IMR-90 (cell line): ENCODE measurements around the gene PPDPF. TPM values are rescaled to one million over a fixed set of nuclear protein-coding genes. Genes with fewer than 3 reads are reported as not detected.

Experiments used
- ATAC-seq: fragments of 200-7000 bp; cut with Tn5 transposase; 2 replicates; pipeline ENCODE4 v1.9.1; 2020; ENCODE audit warnings: low read depth, mild to moderate bottlenecking, moderate library complexity
- BruUV-seq: library from RNA; stranded (reverse); fragments of 400-500 nt; replicated peaks from 2 replicates; lab custom pipeline; 2021; lab: Mats Ljungman, UMichigan
- CTCF ChIA-PET: fragments of 300-600 bp; formaldehyde crosslinking; extraction: SDS; loops from one replicate; lab custom pipeline; 2021; ENCODE audit warnings: antibody characterized with exemption; lab: Yijun Ruan, JAX
- POLR2A ChIA-PET: fragments of 300-600 bp; sonication (Branson Sonifier 250); formaldehyde crosslinking; loops from one replicate; lab custom pipeline; 2022; ENCODE audit warnings: antibody characterized with exemption; ENCODE audit not compliant: unreplicated experiment; lab: Charles Lee
- DNase-seq: peaks from one replicate; pipeline ENCODE4 v3.0.0; 2013
- H2AFZ ChIP-seq: replicated peaks from 2 replicates; pipeline ENCODE3; 2013; ENCODE audit warnings: low read length, mild to moderate bottlenecking; ENCODE audit not compliant: poor library complexity
- H2AK5ac ChIP-seq: 2 replicates; pipeline ENCODE4 v1.6.1; 2013; ENCODE audit warnings: low read depth, low read length, inconsistent platforms
- H2AK9ac ChIP-seq: replicated peaks from 2 replicates; pipeline ENCODE3; 2013; ENCODE audit warnings: mild to moderate bottlenecking, low read depth, low read length, moderate library complexity; ENCODE audit not compliant: poor library complexity
- H2BK120ac ChIP-seq: 2 replicates; pipeline ENCODE4 v1.6.1; 2013; ENCODE audit warnings: low read depth, low read length, inconsistent platforms
- H2BK15ac ChIP-seq: 3 replicates; pipeline ENCODE4 v1.6.1; 2013; ENCODE audit warnings: low read depth, low read length, inconsistent platforms
- H2BK20ac ChIP-seq: 2 replicates; pipeline ENCODE4 v1.6.1; 2013; ENCODE audit warnings: low read depth, mild to moderate bottlenecking, inconsistent platforms, low read length, moderate library complexity
- H2BK5ac ChIP-seq: 2 replicates; pipeline ENCODE4 v1.6.1; 2013; ENCODE audit warnings: mild to moderate bottlenecking, low read depth, low read length, inconsistent platforms; ENCODE audit not compliant: poor library complexity, severe bottlenecking
- H3K14ac ChIP-seq: replicated peaks from 2 replicates; pipeline ENCODE4 v1.6.1; 2013; ENCODE audit warnings: low read depth, low read length, inconsistent platforms
- H3K18ac ChIP-seq: 2 replicates; pipeline ENCODE4 v1.6.1; 2013; ENCODE audit warnings: low read depth, low read length, control low read depth
- H3K23ac ChIP-seq: 2 replicates; pipeline ENCODE4 v1.6.1; 2013; ENCODE audit warnings: low read depth, low read length, inconsistent platforms
- H3K27ac ChIP-seq: 2 replicates; pipeline ENCODE4 v1.5.1; 2013; ENCODE audit warnings: mild to moderate bottlenecking, control low read depth, low read length; ENCODE audit not compliant: insufficient read depth
- H3K27me3 ChIP-seq: 2 replicates; pipeline ENCODE4 v1.6.1; 2013; ENCODE audit warnings: low read length; ENCODE audit not compliant: control insufficient read depth, insufficient read depth
- H3K36me3 ChIP-seq: 2 replicates; pipeline ENCODE4 v1.6.1; 2013; ENCODE audit warnings: low read length, mixed read lengths; ENCODE audit not compliant: control insufficient read depth, insufficient read depth
- H3K4ac ChIP-seq: 2 replicates; pipeline ENCODE4 v1.6.1; 2013; ENCODE audit warnings: low read depth, low read length, inconsistent platforms
- H3K4me1 ChIP-seq: 2 replicates; pipeline ENCODE4 v1.6.1; 2013; ENCODE audit warnings: low read length, mixed read lengths; ENCODE audit not compliant: control insufficient read depth, insufficient read depth
- H3K4me2 ChIP-seq: 2 replicates; pipeline ENCODE4 v1.6.1; 2013; ENCODE audit warnings: low read depth, mild to moderate bottlenecking, control low read depth, low read length, moderate library complexity
- H3K4me3 ChIP-seq: 2 replicates; pipeline ENCODE4 v1.5.1; 2013; ENCODE audit warnings: low read depth, mild to moderate bottlenecking, control low read depth, low read length, moderate library complexity; ENCODE audit not compliant: insufficient read depth
- H3K56ac ChIP-seq: 2 replicates; pipeline ENCODE4 v1.6.1; 2013; ENCODE audit warnings: low read length, inconsistent platforms; ENCODE audit not compliant: insufficient read depth; ENCODE audit errors: extremely low read depth
- H3K79me1 ChIP-seq, 2 experiments: 2 replicates each; pipeline ENCODE4 v1.6.1; 2013; ENCODE audit warnings: low read length in 2 of 2, inconsistent platforms in 1 of 2, low read depth in 1 of 2
- H3K9ac ChIP-seq: 2 replicates; pipeline ENCODE4 v1.6.1; 2013; ENCODE audit warnings: low read depth, low read length, control low read depth
- H3K9me1 ChIP-seq: 2 replicates; pipeline ENCODE4 v1.6.1; 2013; ENCODE audit warnings: low read length, inconsistent platforms; ENCODE audit not compliant: insufficient read depth
- H3K9me3 ChIP-seq: 2 replicates; pipeline ENCODE4 v1.6.1; 2013; ENCODE audit warnings: low read length; ENCODE audit not compliant: control insufficient read depth, insufficient read depth
- H4K20me1 ChIP-seq: 2 replicates; pipeline ENCODE4 v1.6.1; 2013; ENCODE audit warnings: low read length, inconsistent platforms; ENCODE audit not compliant: insufficient read depth
- H4K5ac ChIP-seq: 2 replicates; pipeline ENCODE4 v1.6.1; 2013; ENCODE audit warnings: mild to moderate bottlenecking, low read depth, low read length, control low read depth
- H4K8ac ChIP-seq, 2 experiments: 2 replicates each; pipeline ENCODE4 v1.6.1; 2013; ENCODE audit warnings: low read depth in 2 of 2, low read length in 2 of 2, control low read depth in 1 of 2, inconsistent platforms in 1 of 2
- H4K91ac ChIP-seq: 2 replicates; pipeline ENCODE4 v1.6.1; 2013; ENCODE audit warnings: low read depth, low read length, inconsistent platforms; ENCODE audit not compliant: insufficient read depth
- BHLHE40 ChIP-seq: fragments of 150-350 bp; IDR thresholded peaks from 2 replicates; pipeline ENCODE4 v1.6.1; 2016; ENCODE audit warnings: mild to moderate bottlenecking, low read depth, low read length
- CEBPB ChIP-seq: IDR thresholded peaks from 2 replicates; pipeline ENCODE4 v1.6.1; 2012; ENCODE audit warnings: low read depth, low read length, improper control_type of control experiment
- CHD1 ChIP-seq: IDR thresholded peaks from 2 replicates; pipeline ENCODE4 v1.6.1; 2012; ENCODE audit warnings: low read depth, low read length, improper control_type of control experiment
- CTCF ChIP-seq: conservative IDR thresholded peaks from 2 replicates; pipeline ENCODE4 v1.5.1; 2012; ENCODE audit warnings: mild to moderate bottlenecking, low read depth, low read length, improper control_type of control experiment
- ELK1 ChIP-seq: fragments of 150-350 bp; IDR thresholded peaks from 2 replicates; pipeline ENCODE4 v1.6.1; 2016; ENCODE audit warnings: low read depth, mild to moderate bottlenecking, low read length, moderate library complexity, borderline replicate concordance
- MAFK ChIP-seq: IDR thresholded peaks from 2 replicates; pipeline ENCODE4 v1.6.1; 2012; ENCODE audit warnings: low read depth, low read length, improper control_type of control experiment
- MAZ ChIP-seq: IDR thresholded peaks from 2 replicates; pipeline ENCODE4 v1.6.1; 2012; ENCODE audit warnings: low read depth, mild to moderate bottlenecking, low read length, improper control_type of control experiment, moderate library complexity, borderline replicate concordance
- MXI1 ChIP-seq: IDR thresholded peaks from 2 replicates; pipeline ENCODE4 v1.6.1; 2012; ENCODE audit warnings: low read depth, mild to moderate bottlenecking, low read length, moderate library complexity, borderline replicate concordance
- NFE2L2 ChIP-seq: fragments of 150-350 bp; IDR thresholded peaks from 2 replicates; pipeline ENCODE4 v1.6.1; 2016; ENCODE audit warnings: low read depth, mild to moderate bottlenecking, low read length
- POLR2A ChIP-seq: IDR thresholded peaks from 2 replicates; pipeline ENCODE4 v1.6.1; 2012; ENCODE audit warnings: mild to moderate bottlenecking, low read depth, low read length
- RAD21 ChIP-seq: IDR thresholded peaks from 2 replicates; pipeline ENCODE4 v1.6.1; 2012; ENCODE audit warnings: low read length, improper control_type of control experiment
- RFX5 ChIP-seq: IDR thresholded peaks from 2 replicates; pipeline ENCODE4 v1.8.0; 2012; ENCODE audit warnings: low read depth, mild to moderate bottlenecking, low read length, moderate library complexity
- SMC3 ChIP-seq: fragments of 150-350 bp; IDR thresholded peaks from 2 replicates; pipeline ENCODE4 v1.6.1; 2016; ENCODE audit warnings: low read depth, mild to moderate bottlenecking, antibody characterized with exemption, low read length, moderate library complexity
- WGBS, 2 experiments: methylation state at CpG; one replicate each; pipeline versions ENCODE4 v1.1.5 to v1.1.7; 2013; ENCODE audit warnings: missing lambda C conversion rate in 2 of 2; ENCODE audit not compliant: insufficient read length in 1 of 2; ENCODE audit errors: extremely low coverage in 2 of 2; 5-methylcytosine and 5-hydroxymethylcytosine counted together
- dilution Hi-C: fragments of 300-500 bp; cut with HindIII; formaldehyde crosslinking; loops from one replicate; pipeline ENCODE4 v1.14.3; 2018; ENCODE audit warnings: low sequenced_read_pairs; ENCODE audit not compliant: unreplicated experiment
- in situ Hi-C: fragments of 300-500 bp; cut with MboI; formaldehyde crosslinking; loops from 3 replicates; pipeline ENCODE4 v1.14.3; 2019; ENCODE audit warnings: low sequenced_read_pairs, inconsistent platforms, mixed read lengths
- intact Hi-C: fragments of 100-400 bp; cut with micrococcal nuclease; formaldehyde crosslinking; loops from 2 replicates; pipeline ENCODE4 v1.10.0; 2022
- polyA plus RNA-seq, 3 experiments: library from polyadenylated mRNA; depleted of rRNA; stranded (reverse); fragments of >200 nt; gene quantifications; 2 replicates each; pipeline ENCODE4 v1.2.3, GENCODE V29; 2012; ENCODE audit warnings: low replicate concordance in 1 of 3
- total RNA-seq: library from RNA; depleted of rRNA; stranded (reverse); fragments of >200 nt; gene quantifications from 2 replicates; pipeline ENCODE4 v1.2.3, GENCODE V29; 2012
- TF ChIP-seq, protein P1 (sequence below): fragments of 150-350 bp; IDR thresholded peaks from 2 replicates; pipeline ENCODE4 v1.6.1; 2017; ENCODE audit warnings: mild to moderate bottlenecking, antibody characterized with exemption, low read length, low read depth

PPDPF gene
- total and polyA plus RNA-seq, 2 of the 4 experiments (the other 2 are of a cell fraction) = 12.9 to 171 TPM

DNA sequence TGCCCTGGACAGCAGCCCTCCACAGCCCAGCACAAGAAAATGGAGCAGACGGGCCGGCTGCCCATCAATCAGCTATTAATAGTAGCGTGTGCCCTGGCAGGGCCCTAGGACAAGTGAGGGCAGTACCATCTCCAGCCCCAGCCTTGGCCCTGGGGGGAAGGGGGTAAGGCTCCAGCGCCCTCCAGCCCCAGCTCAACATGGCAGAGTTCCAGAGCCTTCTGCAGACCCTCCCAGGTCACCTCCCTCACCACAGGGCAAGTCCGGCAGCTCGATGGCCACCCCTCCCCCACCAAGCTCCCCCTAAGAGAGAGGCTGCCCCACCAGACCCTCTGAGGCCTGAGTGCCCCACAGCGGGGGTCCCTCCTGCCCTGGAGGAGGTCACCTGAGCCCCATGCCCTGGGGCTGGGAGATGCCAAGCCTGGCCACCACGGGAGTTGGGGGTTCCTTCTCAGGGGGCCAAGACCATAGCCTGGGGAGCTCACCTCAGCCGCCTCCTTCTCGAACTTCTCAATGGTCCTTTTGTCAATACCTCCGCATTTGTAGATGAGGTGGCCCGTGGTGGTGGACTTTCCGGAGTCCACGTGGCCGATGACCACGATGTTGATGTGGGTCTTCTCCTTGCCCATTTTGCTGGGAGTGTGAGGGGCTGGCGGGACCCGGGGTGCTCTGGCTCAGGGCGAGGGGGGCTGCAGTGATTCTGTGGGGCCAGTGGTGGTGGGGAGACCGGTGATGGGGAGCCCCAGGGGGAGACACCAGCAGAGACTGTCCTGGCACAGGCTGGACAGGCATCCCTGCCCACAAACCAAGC lies 23.2 kb upstream of the PPDPF start:
- ChIA-PET POLR2A (interaction anchor here (0.8 kb wide), 1 partner anchor 24 kb away, joined by 3 read pairs; the partner anchor contains the start of gene PPDPF), CTCF (interaction anchor here (0.9 kb wide), 1 partner anchor 24 kb away, joined by 4 read pairs; no protein-coding TSS in a partner anchor)
- peak overlapping the region; percentile 75 for H2AFZ ChIP-seq
- H3K27me3 ChIP-seq = peaks cover 19% of the 10 kb centered on the region
- H2BK15ac ChIP-seq = no peak overlapping the region
- no peak overlapping the region for H3K18ac ChIP-seq
- H3K14ac ChIP-seq = no peak overlapping the region
- no peaks in the 10 kb centered on the region for H3K79me1 ChIP-seq
- H4K91ac ChIP-seq = no peak overlapping the region
- no peaks in the 10 kb centered on the region for H3K36me3 ChIP-seq
- 100% methylated on average over 5 of the region's 20 CpGs; no CpG with 5 or more reads in 1 of the 2 experiments for WGBS, 2 experiments
- no TSS peak for BruUV-seq
- H3K4me3 ChIP-seq = no peak overlapping the region
- H3K56ac ChIP-seq = no peak overlapping the region
- H3K4ac ChIP-seq = no peak overlapping the region
- TF ChIP-seq RFX5 (no peak), RAD21 (no peak), CTCF (no peak), MAZ (no peak), SMC3 (no peak), ELK1 (no peak), BHLHE40 (no peak), MAFK (no peak), CEBPB (no peak), CHD1 (no peak), NFE2L2 (no peak), POLR2A (no peak), MXI1 (no peak)
- TF ChIP-seq, protein P1, sequence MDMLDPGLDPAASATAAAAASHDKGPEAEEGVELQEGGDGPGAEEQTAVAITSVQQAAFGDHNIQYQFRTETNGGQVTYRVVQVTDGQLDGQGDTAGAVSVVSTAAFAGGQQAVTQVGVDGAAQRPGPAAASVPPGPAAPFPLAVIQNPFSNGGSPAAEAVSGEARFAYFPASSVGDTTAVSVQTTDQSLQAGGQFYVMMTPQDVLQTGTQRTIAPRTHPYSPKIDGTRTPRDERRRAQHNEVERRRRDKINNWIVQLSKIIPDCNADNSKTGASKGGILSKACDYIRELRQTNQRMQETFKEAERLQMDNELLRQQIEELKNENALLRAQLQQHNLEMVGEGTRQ = no peak
- intact Hi-C loops (no loop called here), dilution Hi-C loops (no loop called here), in situ Hi-C loops (no loop called here)
- no peak overlapping the region; the same call in 1 of the 2 replicates for H2AK5ac ChIP-seq
- ATAC-seq = no peak
- no peak overlapping the region for H2AK9ac ChIP-seq
- no peak overlapping the region for H3K23ac ChIP-seq
- DNase-seq = no peak
- H4K8ac ChIP-seq = no peak overlapping the region
- no peak overlapping the region for H4K5ac ChIP-seq
- H2BK20ac ChIP-seq = no peak overlapping the region
- no peak overlapping the region for H3K27ac ChIP-seq
- no peak overlapping the region for H3K9ac ChIP-seq
- H2BK5ac ChIP-seq = no peak overlapping the region
- peaks cover 4% of the 10 kb centered on the region for H4K20me1 ChIP-seq
- H3K9me1 ChIP-seq = no peaks in the 10 kb centered on the region
- H3K4me2 ChIP-seq = no peak overlapping the region
- no peak overlapping the region for H2BK120ac ChIP-seq
- H3K4me1 ChIP-seq = 0 out of 2 replicates have a peak, but pooled peaks cover 3% of the 10 kb centered on the region
- H3K9me3 ChIP-seq = no peaks in the 10 kb centered on the region
